ENCODE data around the gene PSORS1C1.
"Not testable (repeated sequence)": the region's sequence is repeated elsewhere in the genome, so short reads cannot be mapped to it uniquely, and the experiment has no call there.

Gene PSORS1C1

DNA sequence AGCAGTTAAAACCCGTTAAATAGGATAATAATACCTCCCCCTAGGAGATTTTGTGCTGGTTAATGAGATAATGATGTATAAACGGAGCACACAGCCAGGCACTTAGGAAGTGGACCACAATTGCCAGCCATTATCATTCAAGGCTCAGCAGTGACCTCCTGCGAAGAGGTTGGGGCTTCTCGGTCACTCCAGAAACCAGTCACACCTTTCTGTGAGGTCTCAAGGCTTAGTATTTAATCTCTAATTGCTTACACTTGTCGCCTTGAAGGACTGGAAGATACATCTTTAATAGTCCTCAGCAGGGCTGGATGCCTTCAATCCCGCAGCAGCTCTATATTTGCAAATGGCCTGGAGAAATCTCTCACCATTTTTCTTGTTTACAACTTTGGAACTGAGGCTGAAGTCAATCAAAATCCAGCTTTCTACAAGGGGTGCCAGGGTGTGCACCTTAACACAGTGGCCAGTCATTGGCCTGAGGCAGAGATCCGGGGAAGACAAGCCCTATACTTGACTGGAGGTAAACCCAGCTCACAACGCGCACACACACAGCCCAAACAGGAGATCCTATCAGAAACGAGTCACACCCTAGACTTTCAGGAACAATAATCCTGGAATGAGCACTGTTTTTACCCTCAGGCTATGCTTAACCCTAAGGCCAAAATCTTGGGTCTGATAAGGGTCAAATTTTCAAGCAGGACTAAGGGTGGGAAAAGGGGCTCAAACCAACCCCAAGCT is 54.7 kb downstream of the PSORS1C1 start:
- H3K4me2 ChIP-seq (ENCODE audit: low read length) = no peak overlapping the region
- no peaks in the 10 kb centered on the region for H3K79me2 ChIP-seq
- no peaks in the 10 kb centered on the region for H3K36me3 ChIP-seq (ENCODE audit: control insufficient read depth, insufficient read depth, low read length)
- no peak overlapping the region for H2AFZ ChIP-seq
- H3K9ac ChIP-seq = no peak overlapping the region
- H3K4me1 ChIP-seq = no peaks in the 10 kb centered on the region
- H3K27ac ChIP-seq = no peak overlapping the region
- no peak overlapping the region for H3K4me3 ChIP-seq (ENCODE audit: low read depth, low read length)
- TF ChIP-seq, protein P1, sequence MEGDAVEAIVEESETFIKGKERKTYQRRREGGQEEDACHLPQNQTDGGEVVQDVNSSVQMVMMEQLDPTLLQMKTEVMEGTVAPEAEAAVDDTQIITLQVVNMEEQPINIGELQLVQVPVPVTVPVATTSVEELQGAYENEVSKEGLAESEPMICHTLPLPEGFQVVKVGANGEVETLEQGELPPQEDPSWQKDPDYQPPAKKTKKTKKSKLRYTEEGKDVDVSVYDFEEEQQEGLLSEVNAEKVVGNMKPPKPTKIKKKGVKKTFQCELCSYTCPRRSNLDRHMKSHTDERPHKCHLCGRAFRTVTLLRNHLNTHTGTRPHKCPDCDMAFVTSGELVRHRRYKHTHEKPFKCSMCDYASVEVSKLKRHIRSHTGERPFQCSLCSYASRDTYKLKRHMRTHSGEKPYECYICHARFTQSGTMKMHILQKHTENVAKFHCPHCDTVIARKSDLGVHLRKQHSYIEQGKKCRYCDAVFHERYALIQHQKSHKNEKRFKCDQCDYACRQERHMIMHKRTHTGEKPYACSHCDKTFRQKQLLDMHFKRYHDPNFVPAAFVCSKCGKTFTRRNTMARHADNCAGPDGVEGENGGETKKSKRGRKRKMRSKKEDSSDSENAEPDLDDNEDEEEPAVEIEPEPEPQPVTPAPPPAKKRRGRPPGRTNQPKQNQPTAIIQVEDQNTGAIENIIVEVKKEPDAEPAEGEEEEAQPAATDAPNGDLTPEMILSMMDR (IDR thresholded peaks at IDR 0.05) = no peak
- no peaks in the 10 kb centered on the region for H3K27me3 ChIP-seq (ENCODE audit: control insufficient read depth, insufficient read depth, low read length)
- no peaks in the 10 kb centered on the region for H3K9me3 ChIP-seq (ENCODE audit: control insufficient read depth, low read length)

DNA sequence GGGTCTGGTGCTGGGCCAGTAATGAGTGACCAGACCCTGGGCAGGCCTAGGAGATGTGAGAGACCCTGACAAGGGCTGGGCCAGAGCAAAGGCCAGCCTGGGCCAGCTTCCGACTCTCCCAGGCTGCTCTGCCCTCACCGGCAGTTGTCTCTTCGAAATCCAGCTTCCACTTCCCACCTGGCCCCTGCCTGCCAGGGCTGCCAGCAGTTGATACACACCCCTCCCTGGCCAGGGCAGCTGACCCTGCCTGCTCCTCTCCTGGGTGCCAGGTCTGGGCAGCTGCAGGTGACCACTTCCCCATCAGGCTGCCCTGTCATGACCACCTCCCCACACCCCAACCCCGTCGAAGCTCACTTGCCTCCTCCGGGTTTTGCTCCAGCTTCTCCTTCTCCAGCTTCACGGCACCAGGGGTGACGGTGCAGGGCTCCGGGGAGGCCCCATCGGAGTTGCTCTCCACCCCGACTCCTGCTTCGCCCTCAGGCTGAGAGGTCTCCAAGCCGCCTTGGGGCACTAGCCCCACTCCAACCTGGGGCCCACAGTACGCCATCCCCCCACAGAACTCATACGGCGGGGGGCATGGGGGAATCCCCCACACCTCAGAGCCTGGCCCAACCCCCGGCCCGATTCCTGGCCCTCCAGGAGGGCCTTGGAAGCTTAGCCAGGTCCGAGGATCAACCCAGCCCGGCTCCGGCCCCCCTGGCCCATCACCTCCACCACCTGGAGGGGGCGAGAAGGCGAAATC is 55.4 kb downstream of the PSORS1C1 start:
- not testable (repeated sequence) for H3K4me2 ChIP-seq (ENCODE audit: low read length); H3K36me3 ChIP-seq (ENCODE audit: control insufficient read depth, insufficient read depth, low read length); H3K79me2 ChIP-seq; H3K9ac ChIP-seq; H3K4me3 ChIP-seq (ENCODE audit: low read depth, low read length); H3K9me3 ChIP-seq (ENCODE audit: control insufficient read depth, low read length); H3K4me1 ChIP-seq; H3K27me3 ChIP-seq (ENCODE audit: control insufficient read depth, insufficient read depth, low read length); H3K27ac ChIP-seq; H2AFZ ChIP-seq

DNA sequence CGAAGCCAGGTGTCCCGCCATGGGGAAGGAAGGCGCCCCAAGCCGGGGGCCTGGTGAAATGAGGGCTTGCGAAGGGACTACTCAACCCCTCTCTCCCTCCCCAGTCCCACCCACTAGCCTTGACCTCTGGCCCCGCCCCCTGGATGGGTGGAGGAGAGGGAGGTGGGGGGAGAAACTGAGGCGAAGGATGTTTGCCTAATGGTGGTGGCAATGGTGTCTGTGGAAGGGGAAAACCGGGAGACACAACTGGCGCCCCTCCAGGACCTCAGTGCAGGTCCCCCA is 55.9 kb downstream of the PSORS1C1 start, which contains the start of gene POU5F1:
Gene POU5F1, minus strand, starts transcription at position 83 of the 282 bp plus-strand sequence. Its CDS starts 62 bp downstream, at position 21.
- Histone ChIP-seq H3K4me3 (ENCODE audit: low read depth, low read length) (no peak within 1 kb of the TSS), H3K4me1 (no peaks in the 10 kb centered on the region), H3K27ac (no peak within 1 kb of the TSS), H3K27me3 (ENCODE audit: control insufficient read depth, insufficient read depth, low read length) (no peaks in the 10 kb centered on the region), H3K9ac (no peak within 1 kb of the TSS), H3K4me2 (ENCODE audit: low read length) (no peak within 1 kb of the TSS), H3K79me2 (no peaks in the 10 kb centered on the region), H2AFZ (no peak within 1 kb of the TSS), H3K36me3 (ENCODE audit: control insufficient read depth, insufficient read depth, low read length) (no peaks in the 10 kb centered on the region), H3K9me3 (ENCODE audit: control insufficient read depth, low read length) (no peaks in the 10 kb centered on the region)
- TF ChIP-seq, protein P1 (IDR thresholded peaks at IDR 0.05) = no peak

DNA sequence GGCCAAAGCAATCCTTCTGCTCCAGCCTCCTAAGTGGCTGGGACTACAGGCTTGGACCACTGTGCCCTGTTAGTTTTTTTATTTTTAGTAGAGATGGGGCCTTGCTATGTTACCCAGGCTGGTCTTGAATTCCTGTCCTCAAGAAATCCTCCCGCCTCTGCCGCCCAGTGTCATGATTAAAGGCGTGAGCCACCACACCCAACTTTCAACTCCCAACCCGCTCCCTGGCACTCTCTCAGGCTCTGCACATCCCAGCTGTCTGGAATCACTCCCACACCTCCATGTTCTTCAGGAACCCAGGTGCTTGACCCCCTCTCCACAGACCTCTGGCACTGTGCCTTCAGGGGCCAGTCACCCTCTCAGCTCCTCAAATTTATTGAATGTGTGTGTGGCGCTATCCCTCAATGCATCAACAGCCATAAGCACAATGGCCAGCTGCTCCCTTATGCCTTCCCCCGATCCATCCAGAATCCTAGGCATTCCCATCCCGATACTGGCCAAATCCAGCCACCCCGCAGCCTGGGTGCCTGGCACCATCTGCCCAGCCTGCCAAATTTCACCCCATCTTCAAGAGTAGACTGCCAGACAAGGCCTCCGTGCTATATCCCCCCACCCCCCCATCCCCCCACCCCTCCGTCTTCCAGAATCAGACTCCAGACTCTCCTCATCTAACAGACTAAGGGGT is 56.5 kb downstream of the PSORS1C1 start:
- H3K4me1 ChIP-seq = no peaks in the 10 kb centered on the region
- H3K4me2 ChIP-seq (ENCODE audit: low read length) = no peak overlapping the region
- no peaks in the 10 kb centered on the region for H3K36me3 ChIP-seq (ENCODE audit: control insufficient read depth, insufficient read depth, low read length)

More for the DNA sequence above, 56.5 kb downstream of the PSORS1C1 start:
- no peaks in the 10 kb centered on the region for H3K9me3 ChIP-seq (ENCODE audit: control insufficient read depth, low read length)
- H3K27me3 ChIP-seq (ENCODE audit: control insufficient read depth, insufficient read depth, low read length) = no peaks in the 10 kb centered on the region
- no peak overlapping the region for H3K27ac ChIP-seq
- no peak overlapping the region for H2AFZ ChIP-seq
- H3K4me3 ChIP-seq (ENCODE audit: low read depth, low read length) = no peak overlapping the region
- H3K9ac ChIP-seq = no peak overlapping the region
- no peaks in the 10 kb centered on the region for H3K79me2 ChIP-seq
- TF ChIP-seq, protein P1 (IDR thresholded peaks at IDR 0.05) = no peak

Measured in parathyroid adenoma (tissue), 2 donors.